GM23338 (cell line): ENCODE results near the gene OR12D3. TPM values are rescaled to one million over a fixed set of nuclear protein-coding genes. Genes with fewer than 3 reads are reported as not detected.

Experiments used
- ATAC-seq: fragments of 200-7000 bp; cut with Tn5 transposase; 3 replicates; pipeline ENCODE4 v1.9.1; 2020
- DNase-seq: peaks from one replicate; pipeline ENCODE4 v3.0.0-alpha.2; 2015; ENCODE audit warnings: low spot score
- H2AFZ ChIP-seq: fragments of 200-600 bp; sonication (generic); 2 replicates; pipeline ENCODE4 v1.8.0; 2016; ENCODE audit warnings: antibody characterized with exemption, mild to moderate bottlenecking, moderate library complexity
- H3F3A ChIP-seq: fragments of 200-600 bp; sonication (generic); replicated peaks from 2 replicates; pipeline ENCODE4 v1.8.0; 2017; ENCODE audit warnings: antibody characterized with exemption, mixed run types, low read depth
- H3K27ac ChIP-seq: fragments of 200-600 bp; sonication (generic); 2 replicates; pipeline ENCODE4 v1.6.1; 2016; ENCODE audit warnings: low read depth
- H3K27me3 ChIP-seq: fragments of 200-600 bp; sonication (generic); 2 replicates; pipeline ENCODE4 v1.8.0; 2016; ENCODE audit warnings: mild to moderate bottlenecking, mixed run types, moderate library complexity; ENCODE audit not compliant: insufficient read depth
- H3K36me3 ChIP-seq: fragments of 200-600 bp; sonication (generic); 2 replicates; pipeline ENCODE4 v1.8.0; 2016; ENCODE audit warnings: mild to moderate bottlenecking; ENCODE audit not compliant: insufficient read depth
- H3K4me1 ChIP-seq: fragments of 200-600 bp; sonication (generic); 2 replicates; pipeline ENCODE4 v1.8.0; 2016; ENCODE audit warnings: mild to moderate bottlenecking, moderate library complexity; ENCODE audit not compliant: insufficient read depth
- H3K4me2 ChIP-seq: fragments of 200-600 bp; sonication (generic); 2 replicates; pipeline ENCODE4 v1.7.1; 2017; ENCODE audit warnings: mixed run types
- H3K4me3 ChIP-seq: fragments of 200-600 bp; sonication (generic); 2 replicates; pipeline ENCODE4 v1.6.1; 2016; ENCODE audit warnings: mixed run types
- H3K79me2 ChIP-seq: fragments of 200-600 bp; sonication (generic); replicated peaks from 2 replicates; pipeline ENCODE4 v1.8.0; 2017; ENCODE audit warnings: mild to moderate bottlenecking; ENCODE audit not compliant: insufficient read depth
- H3K9me2 ChIP-seq: fragments of 200-600 bp; sonication (generic); 2 replicates; pipeline ENCODE4 v1.8.0; 2017; ENCODE audit not compliant: insufficient read depth
- H4K20me1 ChIP-seq: fragments of 200-600 bp; sonication (generic); replicated peaks from 2 replicates; pipeline ENCODE4 v1.8.0; 2017; ENCODE audit warnings: mild to moderate bottlenecking; ENCODE audit not compliant: insufficient read depth
- H3K27ac Mint-ChIP-seq: 2 replicates; pipeline ENCODE4 v1.8.0; 2020; ENCODE audit warnings: inconsistent platforms, mild to moderate bottlenecking, moderate library complexity, mixed read lengths
- H3K27me3 Mint-ChIP-seq: 3 replicates; pipeline ENCODE4 v1.8.0; 2022; ENCODE audit warnings: low read depth, mild to moderate bottlenecking, moderate library complexity, mixed read lengths, inconsistent platforms; ENCODE audit not compliant: insufficient read depth, poor library complexity
- H3K36me3 Mint-ChIP-seq: 3 replicates; pipeline ENCODE4 v1.8.0; 2021; ENCODE audit warnings: low read depth, mild to moderate bottlenecking, inconsistent platforms, moderate library complexity, mixed read lengths
- H3K4me1 Mint-ChIP-seq: 3 replicates; pipeline ENCODE4 v1.8.0; 2020; ENCODE audit warnings: mild to moderate bottlenecking, inconsistent platforms, mixed read lengths
- H3K4me3 Mint-ChIP-seq: 3 replicates; pipeline ENCODE4 v1.8.0; 2021; ENCODE audit warnings: moderate library complexity, mild to moderate bottlenecking, inconsistent platforms, mixed read lengths
- H3K9me3 Mint-ChIP-seq: 3 replicates; pipeline ENCODE4 v1.8.0; 2020; ENCODE audit warnings: moderate library complexity, mild to moderate bottlenecking, inconsistent platforms, mixed read lengths
- CREB1 ChIP-seq: fragments of 250-450 bp; sonication (Bioruptor Pico); IDR thresholded peaks from 2 replicates; pipeline ENCODE4 v1.5.0; 2020; ENCODE audit warnings: low read depth, mild to moderate bottlenecking, moderate library complexity
- CTCF ChIP-seq, 2 experiments: fragments of 200-600 bp in 1 of 2; sonication (generic) in 1 of 2; conservative IDR thresholded peaks; 2 replicates each; pipeline versions ENCODE4 v1.5.1 to v1.6.1; 2016 to 2017; ENCODE audit warnings: antibody characterized with exemption in 2 of 2, low read depth in 2 of 2, mild to moderate bottlenecking in 2 of 2, moderate library complexity in 1 of 2
- EZH2phosphoT487 ChIP-seq: fragments of 200-600 bp; sonication (generic); IDR thresholded peaks from one replicate; pipeline ENCODE4 v1.8.1; 2018; ENCODE audit warnings: antibody characterized with exemption; ENCODE audit not compliant: unreplicated experiment
- JUNB ChIP-seq: IDR thresholded peaks from one replicate; pipeline ENCODE4 v1.6.1; 2016; ENCODE audit warnings: antibody characterized with exemption; ENCODE audit not compliant: unreplicated experiment
- POLR2AphosphoS5 ChIP-seq: IDR thresholded peaks from 2 replicates; pipeline ENCODE4 v1.6.1; 2016; ENCODE audit warnings: antibody characterized with exemption, low read depth
- STAT1 ChIP-seq: IDR thresholded peaks from one replicate; pipeline ENCODE4 v1.6.1; 2016; ENCODE audit warnings: antibody characterized with exemption; ENCODE audit not compliant: unreplicated experiment
- ZNF331 ChIP-seq: fragments of 250-450 bp; sonication (Bioruptor Pico); IDR thresholded peaks from 2 replicates; pipeline ENCODE4 v1.5.0; 2020; ENCODE audit warnings: low read depth, mild to moderate bottlenecking, moderate library complexity
- ZNF462 ChIP-seq: fragments of 250-450 bp; sonication (Bioruptor Pico); IDR thresholded peaks from 2 replicates; pipeline ENCODE4 v1.5.0; 2020; ENCODE audit warnings: mild to moderate bottlenecking, moderate library complexity
- polyA plus RNA-seq: library from polyadenylated mRNA; unstranded; fragments of >200 nt; fragmentation: Nextera tagmentation; extraction: Ambion mirVana; gene quantifications from 2 replicates; pipeline ENCODE4 v1.2.1, GENCODE V29; 2016
- total RNA-seq: library from RNA; depleted of rRNA; stranded (reverse); fragments of >200 nt; shearing (Covaris generic); gene quantifications from 2 replicates; pipeline ENCODE4 v1.2.3, GENCODE V29; 2014

Gene OR12D3
- total and polyA plus RNA-seq, 2 experiments from 2014 or later: not detected

- Mint-ChIP-seq H3K36me3 (no peaks in the 10 kb centered on the region), H3K4me1 (peaks cover 6% of the 10 kb centered on the region; the same call in 2 of the 3 replicates), H3K27me3 (peaks cover 6% of the 10 kb centered on the region), H3K9me3 (no peaks in the 10 kb centered on the region), H3K27ac (no peak overlapping the region), H3K4me3 (no peak overlapping the region)
- Histone ChIP-seq H3K79me2 (no peaks in the 10 kb centered on the region), H3K4me3 (no peak overlapping the region), H4K20me1 (no peaks in the 10 kb centered on the region), H3K36me3 (no peaks in the 10 kb centered on the region), H3K4me1 (no peaks in the 10 kb centered on the region), H3K4me2 (no peak overlapping the region), H3K9me2 (no peaks in the 10 kb centered on the region), H3K27ac (no peak overlapping the region), H3F3A (no peaks in the 10 kb centered on the region), H3K27me3 (no peaks in the 10 kb centered on the region), H2AFZ (no peak overlapping the region)
- ATAC-seq (no peak), DNase-seq (peak; percentile 47)
- TF ChIP-seq POLR2AphosphoS5: no peak
- peak; percentile 39 to 63; a peak in 3 of 4 replicates for TF ChIP-seq CTCF (conservative IDR thresholded peaks at IDR 0.05; ENCODE audit: low read depth in 2 of 2)
Observed at GRCh38 chr6:29376003-29376402, 912 bp upstream of the OR12D3 start.

GRCh38 chr6:29368765-29369164, 6.3 kb downstream of the OR12D3 start, which contains the start of gene OR5V1:
OR5V1 (minus strand) TSS chr6:29368865; CDS start chr6:29356195, 12,670 bp downstream.
- DNase-seq (no peak), ATAC-seq (no peak)
- Histone ChIP-seq H3K27me3 (no peaks in the 10 kb centered on the region), H3K4me1 (no peaks in the 10 kb centered on the region), H3K4me2 (no peak within 1 kb of the TSS), H3F3A (no peaks in the 10 kb centered on the region), H2AFZ (peak within 1 kb of the TSS; percentile 43; the same call in 1 of the 2 replicates), H3K79me2 (no peaks in the 10 kb centered on the region), H3K4me3 (no peak within 1 kb of the TSS), H3K9me2 (no peaks in the 10 kb centered on the region), H3K27ac (no peak within 1 kb of the TSS), H3K36me3 (no peaks in the 10 kb centered on the region), H4K20me1 (no peaks in the 10 kb centered on the region)
- no peak within 1 kb of the TSS for H3K27ac Mint-ChIP-seq
- H3K4me3 Mint-ChIP-seq: no peak within 1 kb of the TSS
- peaks cover 2% of the 10 kb centered on the region for H3K27me3 Mint-ChIP-seq
- no peaks in the 10 kb centered on the region for H3K36me3 Mint-ChIP-seq
- peaks cover 3% of the 10 kb centered on the region; the same call in 1 of the 3 replicates for H3K9me3 Mint-ChIP-seq
- H3K4me1 Mint-ChIP-seq: no peaks in the 10 kb centered on the region
- TF ChIP-seq ZNF462 (CRISPR knock-in tag) (no peak), CTCF (conservative IDR thresholded peaks at IDR 0.05; ENCODE audit: low read depth in 2 of 2) (no peak), EZH2phosphoT487 (no peak), STAT1 (no peak), CREB1 (CRISPR knock-in tag) (no peak), JUNB (no peak), ZNF331 (CRISPR knock-in tag) (no peak)
